Measurements from ENCODE around the gene CUTA. TPM values are rescaled to one million over a fixed set of nuclear protein-coding genes. Genes with fewer than 3 reads are reported as not detected.

The CUTA gene, protein sequence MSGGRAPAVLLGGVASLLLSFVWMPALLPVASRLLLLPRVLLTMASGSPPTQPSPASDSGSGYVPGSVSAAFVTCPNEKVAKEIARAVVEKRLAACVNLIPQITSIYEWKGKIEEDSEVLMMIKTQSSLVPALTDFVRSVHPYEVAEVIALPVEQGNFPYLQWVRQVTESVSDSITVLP
- total RNA-seq (2014; rRNA removed; shearing (Covaris generic)) (193 and 207 TPM in 2 replicates), polyA plus RNA-seq (2016; fragmentation: Nextera tagmentation; extraction: Ambion mirVana) (421 and 426 TPM in 2 replicates)
- long read RNA-seq, transcript CUTA-214 (6 exons, 661 nt) = minor isoform, 36 of 160 reads
- long read RNA-seq, transcript CUTA-203 (6 exons, 937 nt) = major isoform, 42 of 160 reads
- long read RNA-seq, transcript CUTA-205 (5 exons, 1,054 nt) = minor isoform, 31 of 160 reads
- long read RNA-seq, transcript CUTA-210 (6 exons, 769 nt) = minor isoform, 41 of 160 reads
- long read RNA-seq, partial matches to known transcripts = 2 of 160 reads
- long read RNA-seq, other reads (novel, unspliced or antisense) = 8 of 160 reads

- Histone ChIP-seq H3K27me3 (ENCODE audit: insufficient read depth) (no peaks in the 10 kb centered on the region), H3K4me1 (ENCODE audit: insufficient read depth) (peaks cover 40% of the 10 kb centered on the region), H3K4me3 (peak within 1 kb of the TSS; percentile 98), H3K79me2 (replicated peaks; ENCODE audit: insufficient read depth) (peaks cover 57% of the 10 kb centered on the region), H2AFZ (peak within 1 kb of the TSS; percentile 2; the same call in 1 of the 2 replicates), H4K20me1 (replicated peaks; ENCODE audit: insufficient read depth) (peaks cover 20% of the 10 kb centered on the region), H3F3A (replicated peaks; ENCODE audit: low read depth) (peaks cover 19% of the 10 kb centered on the region), H3K9me2 (ENCODE audit: insufficient read depth) (no peaks in the 10 kb centered on the region), H3K27ac (ENCODE audit: low read depth) (peak within 1 kb of the TSS; percentile 98), H3K4me2 (peak within 1 kb of the TSS; percentile 99), H3K36me3 (ENCODE audit: insufficient read depth) (peaks cover 9% of the 10 kb centered on the region; the same call in 1 of the 2 replicates)
- ATAC-seq (peak; percentile 83), DNase-seq (ENCODE audit: low spot score) (peak; percentile 99)
- TF ChIP-seq CTCF (conservative IDR thresholded peaks at IDR 0.05; ENCODE audit: low read depth in 2 of 2) (peak; percentile 53 to 66), ZNF114 (CRISPR knock-in tag; IDR thresholded peaks at IDR 0.05) (no peak), NANOG (IDR thresholded peaks at IDR 0.05; ENCODE audit: borderline replicate concordance) (0 out of 2 replicates have a peak, but pooled peaks have one; percentile 13), CREB1 (CRISPR knock-in tag; IDR thresholded peaks at IDR 0.05; ENCODE audit: low read depth) (peak; percentile 66), POLR2AphosphoS5 (IDR thresholded peaks at IDR 0.05; ENCODE audit: low read depth) (peak; percentile 85)
- TF ChIP-seq, protein P1, sequence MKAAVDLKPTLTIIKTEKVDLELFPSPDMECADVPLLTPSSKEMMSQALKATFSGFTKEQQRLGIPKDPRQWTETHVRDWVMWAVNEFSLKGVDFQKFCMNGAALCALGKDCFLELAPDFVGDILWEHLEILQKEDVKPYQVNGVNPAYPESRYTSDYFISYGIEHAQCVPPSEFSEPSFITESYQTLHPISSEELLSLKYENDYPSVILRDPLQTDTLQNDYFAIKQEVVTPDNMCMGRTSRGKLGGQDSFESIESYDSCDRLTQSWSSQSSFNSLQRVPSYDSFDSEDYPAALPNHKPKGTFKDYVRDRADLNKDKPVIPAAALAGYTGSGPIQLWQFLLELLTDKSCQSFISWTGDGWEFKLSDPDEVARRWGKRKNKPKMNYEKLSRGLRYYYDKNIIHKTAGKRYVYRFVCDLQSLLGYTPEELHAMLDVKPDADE (IDR thresholded peaks at IDR 0.05) = 0 out of 2 replicates have a peak, but pooled peaks have one; percentile 57
- TF ChIP-seq, protein P2, sequence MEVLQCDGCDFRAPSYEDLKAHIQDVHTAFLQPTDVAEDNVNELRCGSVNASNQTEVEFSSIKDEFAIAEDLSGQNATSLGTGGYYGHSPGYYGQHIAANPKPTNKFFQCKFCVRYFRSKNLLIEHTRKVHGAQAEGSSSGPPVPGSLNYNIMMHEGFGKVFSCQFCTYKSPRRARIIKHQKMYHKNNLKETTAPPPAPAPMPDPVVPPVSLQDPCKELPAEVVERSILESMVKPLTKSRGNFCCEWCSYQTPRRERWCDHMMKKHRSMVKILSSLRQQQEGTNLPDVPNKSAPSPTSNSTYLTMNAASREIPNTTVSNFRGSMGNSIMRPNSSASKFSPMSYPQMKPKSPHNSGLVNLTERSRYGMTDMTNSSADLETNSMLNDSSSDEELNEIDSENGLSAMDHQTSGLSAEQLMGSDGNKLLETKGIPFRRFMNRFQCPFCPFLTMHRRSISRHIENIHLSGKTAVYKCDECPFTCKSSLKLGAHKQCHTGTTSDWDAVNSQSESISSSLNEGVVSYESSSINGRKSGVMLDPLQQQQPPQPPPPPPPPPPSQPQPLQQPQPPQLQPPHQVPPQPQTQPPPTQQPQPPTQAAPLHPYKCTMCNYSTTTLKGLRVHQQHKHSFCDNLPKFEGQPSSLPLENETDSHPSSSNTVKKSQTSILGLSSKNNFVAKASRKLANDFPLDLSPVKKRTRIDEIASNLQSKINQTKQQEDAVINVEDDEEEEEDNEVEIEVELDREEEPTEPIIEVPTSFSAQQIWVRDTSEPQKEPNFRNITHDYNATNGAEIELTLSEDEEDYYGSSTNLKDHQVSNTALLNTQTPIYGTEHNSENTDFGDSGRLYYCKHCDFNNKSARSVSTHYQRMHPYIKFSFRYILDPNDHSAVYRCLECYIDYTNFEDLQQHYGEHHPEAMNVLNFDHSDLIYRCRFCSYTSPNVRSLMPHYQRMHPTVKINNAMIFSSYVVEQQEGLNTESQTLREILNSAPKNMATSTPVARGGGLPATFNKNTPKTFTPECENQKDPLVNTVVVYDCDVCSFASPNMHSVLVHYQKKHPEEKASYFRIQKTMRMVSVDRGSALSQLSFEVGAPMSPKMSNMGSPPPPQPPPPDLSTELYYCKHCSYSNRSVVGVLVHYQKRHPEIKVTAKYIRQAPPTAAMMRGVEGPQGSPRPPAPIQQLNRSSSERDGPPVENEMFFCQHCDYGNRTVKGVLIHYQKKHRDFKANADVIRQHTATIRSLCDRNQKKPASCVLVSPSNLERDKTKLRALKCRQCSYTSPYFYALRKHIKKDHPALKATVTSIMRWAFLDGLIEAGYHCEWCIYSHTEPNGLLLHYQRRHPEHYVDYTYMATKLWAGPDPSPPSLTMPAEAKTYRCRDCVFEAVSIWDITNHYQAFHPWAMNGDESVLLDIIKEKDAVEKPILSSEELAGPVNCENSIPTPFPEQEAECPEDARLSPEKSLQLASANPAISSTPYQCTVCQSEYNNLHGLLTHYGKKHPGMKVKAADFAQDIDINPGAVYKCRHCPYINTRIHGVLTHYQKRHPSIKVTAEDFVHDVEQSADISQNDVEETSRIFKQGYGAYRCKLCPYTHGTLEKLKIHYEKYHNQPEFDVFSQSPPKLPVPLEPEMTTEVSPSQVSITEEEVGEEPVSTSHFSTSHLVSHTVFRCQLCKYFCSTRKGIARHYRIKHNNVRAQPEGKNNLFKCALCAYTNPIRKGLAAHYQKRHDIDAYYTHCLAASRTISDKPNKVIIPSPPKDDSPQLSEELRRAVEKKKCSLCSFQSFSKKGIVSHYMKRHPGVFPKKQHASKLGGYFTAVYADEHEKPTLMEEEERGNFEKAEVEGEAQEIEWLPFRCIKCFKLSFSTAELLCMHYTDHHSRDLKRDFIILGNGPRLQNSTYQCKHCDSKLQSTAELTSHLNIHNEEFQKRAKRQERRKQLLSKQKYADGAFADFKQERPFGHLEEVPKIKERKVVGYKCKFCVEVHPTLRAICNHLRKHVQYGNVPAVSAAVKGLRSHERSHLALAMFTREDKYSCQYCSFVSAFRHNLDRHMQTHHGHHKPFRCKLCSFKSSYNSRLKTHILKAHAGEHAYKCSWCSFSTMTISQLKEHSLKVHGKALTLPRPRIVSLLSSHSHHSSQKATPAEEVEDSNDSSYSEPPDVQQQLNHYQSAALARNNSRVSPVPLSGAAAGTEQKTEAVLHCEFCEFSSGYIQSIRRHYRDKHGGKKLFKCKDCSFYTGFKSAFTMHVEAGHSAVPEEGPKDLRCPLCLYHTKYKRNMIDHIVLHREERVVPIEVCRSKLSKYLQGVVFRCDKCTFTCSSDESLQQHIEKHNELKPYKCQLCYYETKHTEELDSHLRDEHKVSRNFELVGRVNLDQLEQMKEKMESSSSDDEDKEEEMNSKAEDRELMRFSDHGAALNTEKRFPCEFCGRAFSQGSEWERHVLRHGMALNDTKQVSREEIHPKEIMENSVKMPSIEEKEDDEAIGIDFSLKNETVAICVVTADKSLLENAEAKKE (CRISPR knock-in tag; IDR thresholded peaks at IDR 0.05) = no peak
- peak within 1 kb of the TSS; percentile 99 for H3K4me3 Mint-ChIP-seq
- H3K9me3 Mint-ChIP-seq = no peaks in the 10 kb centered on the region
- peaks cover 52% of the 10 kb centered on the region for H3K36me3 Mint-ChIP-seq (ENCODE audit: low read depth)
- peak within 1 kb of the TSS; percentile 98 for H3K27ac Mint-ChIP-seq
- H3K4me1 Mint-ChIP-seq = peaks cover 69% of the 10 kb centered on the region
- peaks cover 27% of the 10 kb centered on the region for H3K27me3 Mint-ChIP-seq (ENCODE audit: insufficient read depth, low read depth, poor library complexity)
These were observed at the start of gene CUTA for GRCh38 chr6:33417903-33418689. CUTA (minus strand) TSS chr6:33418107; CDS start chr6:33418000, 107 bp downstream.

All from GM23338 (cell line).